ENCODE measurements around the gene OSBPL6.
A peak's percentile ranks its signal among the peaks of the same experiment; 100 is the strongest.

Gene OSBPL6

DNA sequence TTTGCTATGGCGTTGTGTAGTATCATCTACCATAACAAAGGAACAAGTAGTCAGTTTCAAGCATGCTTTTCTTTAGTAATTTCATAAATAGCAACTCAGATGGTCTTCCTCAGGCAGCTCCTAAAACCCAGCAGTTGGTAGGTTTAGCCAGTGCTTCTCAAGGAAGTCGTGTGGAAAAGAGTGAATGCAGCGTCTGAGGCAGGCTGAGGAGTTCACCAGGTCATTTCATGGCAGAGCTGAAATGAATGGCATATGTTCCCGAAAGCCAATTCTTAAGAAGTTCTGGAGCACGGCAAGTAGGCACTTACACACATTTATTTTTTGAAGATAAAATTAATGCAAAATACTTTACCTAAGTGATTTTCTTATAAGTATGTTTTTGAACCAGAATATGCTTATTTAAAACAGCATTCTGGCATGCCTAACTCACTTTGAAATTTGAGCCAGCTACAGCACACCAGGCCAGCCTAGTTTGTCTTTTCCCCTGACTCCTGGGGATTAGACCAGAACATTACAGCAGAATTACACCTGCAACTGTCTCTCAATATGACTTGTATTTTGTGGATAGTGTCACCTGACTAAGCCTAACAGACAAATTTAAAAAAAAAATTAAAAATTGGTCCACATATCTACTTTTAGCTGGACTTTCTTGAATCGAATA is 62.2 kb downstream of the OSBPL6 start:
- H3K4me3 Mint-ChIP-seq, result peak overlapping the region; percentile 4
- H3K36me3 Mint-ChIP-seq (ENCODE audit: low read depth), result no peaks in the 10 kb centered on the region

GRCh38 chr2:178257127-178257526 is 62.8 kb downstream of the OSBPL6 start:
- H3K36me3 Mint-ChIP-seq (ENCODE audit: low read depth), result no peaks in the 10 kb centered on the region
- no peak overlapping the region for H3K4me3 Mint-ChIP-seq
- peaks cover 47% of the 10 kb centered on the region for H3K4me1 Mint-ChIP-seq
- TF ChIP-seq, protein P1, sequence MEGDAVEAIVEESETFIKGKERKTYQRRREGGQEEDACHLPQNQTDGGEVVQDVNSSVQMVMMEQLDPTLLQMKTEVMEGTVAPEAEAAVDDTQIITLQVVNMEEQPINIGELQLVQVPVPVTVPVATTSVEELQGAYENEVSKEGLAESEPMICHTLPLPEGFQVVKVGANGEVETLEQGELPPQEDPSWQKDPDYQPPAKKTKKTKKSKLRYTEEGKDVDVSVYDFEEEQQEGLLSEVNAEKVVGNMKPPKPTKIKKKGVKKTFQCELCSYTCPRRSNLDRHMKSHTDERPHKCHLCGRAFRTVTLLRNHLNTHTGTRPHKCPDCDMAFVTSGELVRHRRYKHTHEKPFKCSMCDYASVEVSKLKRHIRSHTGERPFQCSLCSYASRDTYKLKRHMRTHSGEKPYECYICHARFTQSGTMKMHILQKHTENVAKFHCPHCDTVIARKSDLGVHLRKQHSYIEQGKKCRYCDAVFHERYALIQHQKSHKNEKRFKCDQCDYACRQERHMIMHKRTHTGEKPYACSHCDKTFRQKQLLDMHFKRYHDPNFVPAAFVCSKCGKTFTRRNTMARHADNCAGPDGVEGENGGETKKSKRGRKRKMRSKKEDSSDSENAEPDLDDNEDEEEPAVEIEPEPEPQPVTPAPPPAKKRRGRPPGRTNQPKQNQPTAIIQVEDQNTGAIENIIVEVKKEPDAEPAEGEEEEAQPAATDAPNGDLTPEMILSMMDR (IDR thresholded peaks at IDR 0.05), result no peak
- H3K27me3 Mint-ChIP-seq (ENCODE audit: low read depth, poor library complexity), result peaks cover 4% of the 10 kb centered on the region
- no peak overlapping the region for H3K27ac Mint-ChIP-seq
- DNase-seq, result no peak
- no peaks in the 10 kb centered on the region for H3K9me3 Mint-ChIP-seq

More for the DNA sequence above, 62.2 kb downstream of the OSBPL6 start:
- H3K27ac Mint-ChIP-seq, result peak overlapping the region; percentile 74
- peaks cover 4% of the 10 kb centered on the region for H3K27me3 Mint-ChIP-seq (ENCODE audit: low read depth, poor library complexity)
- peak; percentile 8 for DNase-seq
- TF ChIP-seq, protein P1 (IDR thresholded peaks at IDR 0.05), result no peak
- no peaks in the 10 kb centered on the region for H3K9me3 Mint-ChIP-seq
- peaks cover 52% of the 10 kb centered on the region for H3K4me1 Mint-ChIP-seq

GRCh38 chr2:178258916-178259315 is 64.6 kb downstream of the OSBPL6 start:
- H3K27ac Mint-ChIP-seq, result no peak overlapping the region
- H3K36me3 Mint-ChIP-seq (ENCODE audit: low read depth), result no peaks in the 10 kb centered on the region
- TF ChIP-seq, protein P1 (IDR thresholded peaks at IDR 0.05), result no peak
- H3K27me3 Mint-ChIP-seq (ENCODE audit: low read depth, poor library complexity), result peaks cover 2% of the 10 kb centered on the region
- no peaks in the 10 kb centered on the region for H3K9me3 Mint-ChIP-seq
- peaks cover 42% of the 10 kb centered on the region for H3K4me1 Mint-ChIP-seq
- no peak overlapping the region for H3K4me3 Mint-ChIP-seq
- DNase-seq, result no peak

DNA sequence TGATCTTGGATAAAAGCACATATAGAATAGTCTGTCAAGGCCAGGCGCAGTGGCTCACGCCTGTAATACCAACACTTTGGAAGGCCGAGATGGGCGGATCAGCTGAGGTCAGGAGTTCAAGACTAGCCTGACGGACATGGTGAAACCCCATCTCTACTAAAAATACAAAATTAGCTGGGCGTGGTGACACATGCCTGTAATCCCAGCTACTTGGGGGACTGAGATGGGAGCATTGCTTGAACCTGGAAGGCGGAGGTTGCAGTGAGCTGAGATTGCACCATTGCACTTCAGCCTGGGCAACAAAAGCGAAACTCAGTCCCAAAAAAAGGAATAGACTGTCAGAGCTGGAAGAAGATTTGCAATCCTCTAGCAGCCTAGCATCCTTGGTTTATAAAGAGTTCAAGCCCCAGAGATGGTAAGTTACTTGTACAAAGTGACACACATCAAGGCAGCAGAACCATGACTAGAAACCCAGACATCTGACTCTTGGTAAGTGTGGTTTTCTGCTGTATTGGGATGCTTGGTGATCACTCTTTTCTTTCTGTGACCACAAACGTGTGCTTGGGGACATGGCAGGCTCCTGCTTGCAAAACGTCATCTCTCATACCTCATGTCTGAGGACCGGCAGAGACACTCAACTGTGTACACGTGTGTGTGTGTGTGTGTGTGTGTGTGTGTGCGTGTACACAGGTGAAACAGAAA is 69.0 kb downstream of the OSBPL6 start:
- H3K27ac Mint-ChIP-seq, result peak overlapping the region; percentile 25
- no peaks in the 10 kb centered on the region for H3K27me3 Mint-ChIP-seq (ENCODE audit: low read depth, poor library complexity)
- no peaks in the 10 kb centered on the region for H3K36me3 Mint-ChIP-seq (ENCODE audit: low read depth)
- TF ChIP-seq, protein P1 (IDR thresholded peaks at IDR 0.05), result no peak
- DNase-seq, result no peak
- H3K4me1 Mint-ChIP-seq, result peaks cover 15% of the 10 kb centered on the region
- H3K4me3 Mint-ChIP-seq, result no peak overlapping the region
- no peaks in the 10 kb centered on the region for H3K9me3 Mint-ChIP-seq

- Mint-ChIP-seq H3K27me3 (ENCODE audit: low read depth, poor library complexity) (no peaks in the 10 kb centered on the region), H3K36me3 (ENCODE audit: low read depth) (no peaks in the 10 kb centered on the region), H3K27ac (no peak overlapping the region), H3K4me1 (peaks cover 6% of the 10 kb centered on the region), H3K4me3 (no peak overlapping the region), H3K9me3 (no peaks in the 10 kb centered on the region)
- TF ChIP-seq, protein P1 (IDR thresholded peaks at IDR 0.05), result no peak
- DNase-seq, result no peak
These were observed 69.9 kb downstream of the OSBPL6 start for GRCh38 chr2:178264211-178264610.
